ENCODE results near the gene FBXO45. TPM values are rescaled to one million over a fixed set of nuclear protein-coding genes. Genes with fewer than 3 reads are reported as not detected.
"Not testable (repeated sequence)": the region's sequence is repeated elsewhere in the genome, so short reads cannot be mapped to it uniquely, and the experiment has no call there.

The FBXO45 gene
- polyA plus RNA-seq (2013), result 7.7 TPM in 2 replicates

- peak within 1 kb of the TSS; percentile 32 for H2BK120ac ChIP-seq (ENCODE audit: insufficient read depth, low read length, poor library complexity)
- peaks cover 2 to 4% of the 10 kb centered on the region in 2 experiments for H3K36me3 ChIP-seq (ENCODE audit: control insufficient read depth in 1 of 2, insufficient read depth in 2 of 2, low read length in 2 of 2)
- H2AK5ac ChIP-seq (ENCODE audit: low read length), result peak within 1 kb of the TSS; percentile 72
- peaks cover 8% of the 10 kb centered on the region for H3K79me2 ChIP-seq (ENCODE audit: control insufficient read depth, insufficient read depth, low read length, poor library complexity)
- peak within 1 kb of the TSS; percentile 66 for H3K14ac ChIP-seq (ENCODE audit: low read length)
- peak within 1 kb of the TSS; percentile 92 for H4K8ac ChIP-seq (ENCODE audit: low read depth, low read length)
- H3K4me1 ChIP-seq (ENCODE audit: control insufficient read depth in 1 of 2, insufficient read depth in 2 of 2, low read length in 2 of 2), result peaks cover 2 to 5% of the 10 kb centered on the region in 2 experiments
- peak within 1 kb of the TSS; percentile 84 for H4K12ac ChIP-seq (ENCODE audit: low read depth, low read length)
- peak within 1 kb of the TSS; percentile 79 for H3K4me2 ChIP-seq (ENCODE audit: low read length)
- no peaks in the 10 kb centered on the region for H3K27me3 ChIP-seq (ENCODE audit: insufficient read depth, low read length)
- H3K27ac ChIP-seq (ENCODE audit: low read depth, low read length), result peak within 1 kb of the TSS; percentile 50
- H3K9ac ChIP-seq (ENCODE audit: low read length), result peak within 1 kb of the TSS; percentile 81
- H3K23ac ChIP-seq (ENCODE audit: low read length), result no peak within 1 kb of the TSS
- peak within 1 kb of the TSS; percentile 91 for H3K4me3 ChIP-seq (ENCODE audit: low read depth, low read length)
- no peak within 1 kb of the TSS for H2BK12ac ChIP-seq (ENCODE audit: low read length)
- H2BK5ac ChIP-seq (ENCODE audit: low read depth, low read length, poor library complexity), result no peak within 1 kb of the TSS
- H3K4ac ChIP-seq (ENCODE audit: low read depth, low read length), result peak within 1 kb of the TSS; percentile 50
- H3K79me1 ChIP-seq (ENCODE audit: low read length), result peaks cover 6% of the 10 kb centered on the region
- peak within 1 kb of the TSS; percentile 80 for H2AFZ ChIP-seq (ENCODE audit: insufficient read depth, low read length, poor library complexity)
- DNase-seq, result peak; percentile 94 to 98
- H4K91ac ChIP-seq (ENCODE audit: low read depth, low read length), result peak within 1 kb of the TSS; percentile 42
- no CpG with 5 or more reads among the region's 87 CpGs for WGBS (ENCODE audit: extremely low coverage, insufficient coverage, insufficient read length)
- H3K9me3 ChIP-seq (ENCODE audit: insufficient read depth, low read depth, low read length), result peaks cover 2% of the 10 kb centered on the region
- H3K18ac ChIP-seq (ENCODE audit: low read length), result peak within 1 kb of the TSS; percentile 42
Observed at GRCh38 chr3:196568246-196569002, at the start of gene FBXO45, which contains the start of gene WDR53. Gene FBXO45, plus strand, starts transcription at chr3:196568660. Its CDS starts 325 bp downstream, at chr3:196568985. Gene WDR53, minus strand, starts transcription at chr3:196568554. Its CDS starts 7,079 bp downstream, at chr3:196561475.

GRCh38 chr3:196518966-196519717 lies 49.3 kb upstream of the FBXO45 start:
- Histone ChIP-seq H3K18ac (ENCODE audit: low read length) (no peak overlapping the region), H3K27ac (ENCODE audit: low read depth, low read length) (no peak overlapping the region), H3K27me3 (ENCODE audit: insufficient read depth, low read length) (no peaks in the 10 kb centered on the region), H3K4me2 (ENCODE audit: low read length) (no peak overlapping the region), H3K79me2 (ENCODE audit: control insufficient read depth, insufficient read depth, low read length, poor library complexity) (no peaks in the 10 kb centered on the region), H2BK5ac (ENCODE audit: low read depth, low read length, poor library complexity) (no peak overlapping the region), H3K9me3 (ENCODE audit: insufficient read depth, low read depth, low read length) (peaks cover 20% of the 10 kb centered on the region), H3K9ac (ENCODE audit: low read length) (no peak overlapping the region), H3K36me3 (ENCODE audit: control insufficient read depth in 1 of 2, insufficient read depth in 2 of 2, low read length in 2 of 2) (no peaks in the 10 kb centered on the region), H3K14ac (ENCODE audit: low read length) (no peak overlapping the region), H4K8ac (ENCODE audit: low read depth, low read length) (no peak overlapping the region), H2BK120ac (ENCODE audit: insufficient read depth, low read length, poor library complexity) (no peak overlapping the region), H2BK12ac (ENCODE audit: low read length) (no peak overlapping the region), H3K4ac (ENCODE audit: low read depth, low read length) (no peak overlapping the region), H3K79me1 (ENCODE audit: low read length) (no peaks in the 10 kb centered on the region), H4K91ac (ENCODE audit: low read depth, low read length) (no peak overlapping the region), H4K12ac (ENCODE audit: low read depth, low read length) (no peak overlapping the region), H3K4me3 (ENCODE audit: low read depth, low read length) (no peak overlapping the region), H3K4me1 (ENCODE audit: control insufficient read depth in 1 of 2, insufficient read depth in 2 of 2, low read length in 2 of 2) (no peaks in the 10 kb centered on the region), H2AFZ (ENCODE audit: insufficient read depth, low read length, poor library complexity) (no peak overlapping the region), H2AK5ac (ENCODE audit: low read length) (no peak overlapping the region), H3K23ac (ENCODE audit: low read length) (no peak overlapping the region)
- WGBS (ENCODE audit: extremely low coverage, insufficient coverage, insufficient read length), result no CpG with 5 or more reads among the region's 12 CpGs
- peak; percentile 76 to 94 for DNase-seq

DNA sequence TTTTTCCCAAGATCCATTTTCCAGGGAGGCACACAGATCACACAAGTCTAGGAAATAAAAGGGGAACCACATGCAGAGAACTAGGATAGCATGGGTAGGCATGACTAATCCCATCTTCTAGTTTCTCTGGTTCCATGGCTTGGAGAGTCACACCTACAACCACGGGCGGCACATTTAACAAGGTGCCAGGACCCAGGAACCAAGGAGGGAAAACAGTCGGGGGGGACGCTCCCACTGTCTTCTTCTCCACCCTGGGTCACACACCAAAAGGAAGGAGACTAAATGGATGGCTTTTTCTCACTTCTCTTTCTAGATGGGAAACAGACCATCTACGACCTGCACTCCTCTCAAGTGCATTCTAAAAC lies 48.8 kb upstream of the FBXO45 start:
- Histone ChIP-seq H2AK5ac (ENCODE audit: low read length) (no peak overlapping the region), H2BK12ac (ENCODE audit: low read length) (no peak overlapping the region), H3K27me3 (ENCODE audit: insufficient read depth, low read length) (no peaks in the 10 kb centered on the region), H2BK120ac (ENCODE audit: insufficient read depth, low read length, poor library complexity) (no peak overlapping the region), H3K4me3 (ENCODE audit: low read depth, low read length) (no peak overlapping the region), H3K4me1 (ENCODE audit: control insufficient read depth in 1 of 2, insufficient read depth in 2 of 2, low read length in 2 of 2) (no peaks in the 10 kb centered on the region), H3K9me3 (ENCODE audit: insufficient read depth, low read depth, low read length) (peaks cover 20% of the 10 kb centered on the region), H3K14ac (ENCODE audit: low read length) (no peak overlapping the region), H4K91ac (ENCODE audit: low read depth, low read length) (no peak overlapping the region), H3K79me2 (ENCODE audit: control insufficient read depth, insufficient read depth, low read length, poor library complexity) (no peaks in the 10 kb centered on the region), H4K8ac (ENCODE audit: low read depth, low read length) (no peak overlapping the region), H3K9ac (ENCODE audit: low read length) (peak overlapping the region; percentile 37), H3K23ac (ENCODE audit: low read length) (no peak overlapping the region), H3K4ac (ENCODE audit: low read depth, low read length) (no peak overlapping the region), H3K79me1 (ENCODE audit: low read length) (no peaks in the 10 kb centered on the region), H3K18ac (ENCODE audit: low read length) (no peak overlapping the region), H2AFZ (ENCODE audit: insufficient read depth, low read length, poor library complexity) (no peak overlapping the region), H3K27ac (ENCODE audit: low read depth, low read length) (no peak overlapping the region), H2BK5ac (ENCODE audit: low read depth, low read length, poor library complexity) (no peak overlapping the region), H4K12ac (ENCODE audit: low read depth, low read length) (no peak overlapping the region), H3K36me3 (ENCODE audit: control insufficient read depth in 1 of 2, insufficient read depth in 2 of 2, low read length in 2 of 2) (no peaks in the 10 kb centered on the region), H3K4me2 (ENCODE audit: low read length) (no peak overlapping the region)
- DNase-seq, result no peak
- no CpG with 5 or more reads among the region's 5 CpGs for WGBS (ENCODE audit: extremely low coverage, insufficient coverage, insufficient read length)

- H3K14ac ChIP-seq (ENCODE audit: low read length); H4K8ac ChIP-seq (ENCODE audit: low read depth, low read length); H2AK5ac ChIP-seq (ENCODE audit: low read length); H3K4ac ChIP-seq (ENCODE audit: low read depth, low read length); H3K4me3 ChIP-seq (ENCODE audit: low read depth, low read length); H3K79me2 ChIP-seq (ENCODE audit: control insufficient read depth, insufficient read depth, low read length, poor library complexity); H3K4me1 ChIP-seq (ENCODE audit: control insufficient read depth in 1 of 2, insufficient read depth in 2 of 2, low read length in 2 of 2); H2BK12ac ChIP-seq (ENCODE audit: low read length); H3K27me3 ChIP-seq (ENCODE audit: insufficient read depth, low read length); DNase-seq; H3K27ac ChIP-seq (ENCODE audit: low read depth, low read length); H4K12ac ChIP-seq (ENCODE audit: low read depth, low read length); H2BK120ac ChIP-seq (ENCODE audit: insufficient read depth, low read length, poor library complexity); H3K4me2 ChIP-seq (ENCODE audit: low read length); H3K9ac ChIP-seq (ENCODE audit: low read length); H3K79me1 ChIP-seq (ENCODE audit: low read length); H2BK5ac ChIP-seq (ENCODE audit: low read depth, low read length, poor library complexity); H3K18ac ChIP-seq (ENCODE audit: low read length); H2AFZ ChIP-seq (ENCODE audit: insufficient read depth, low read length, poor library complexity); H3K23ac ChIP-seq (ENCODE audit: low read length); H3K36me3 ChIP-seq (ENCODE audit: control insufficient read depth in 1 of 2, insufficient read depth in 2 of 2, low read length in 2 of 2); H4K91ac ChIP-seq (ENCODE audit: low read depth, low read length): not testable (repeated sequence)
- WGBS (ENCODE audit: extremely low coverage, insufficient coverage, insufficient read length), result no CpG with 5 or more reads among the region's 12 CpGs
- peaks cover 20% of the 10 kb centered on the region for H3K9me3 ChIP-seq (ENCODE audit: insufficient read depth, low read depth, low read length)
Observed at GRCh38 chr3:196521291-196521690, 47.2 kb upstream of the FBXO45 start.
